Activated CD4-positive, alpha-beta T cell treated with anti-CD3 and anti-CD28 coated beads, Interleukin-10, Interleukin-2, amounts not matched to agents 100 ng/mL and 50 ng/mL, durations not matched to agents 16 hours and 8 hours (primary cell): Measurements from ENCODE around the gene BCL3.
"Not testable (repeated sequence)": the region's sequence is repeated elsewhere in the genome, so short reads cannot be mapped to it uniquely, and the experiment has no call there.

ENCODE experiments used
- DNase-seq: peaks from one replicate; pipeline ENCODE4 v3.0.0-alpha.2; 2020

The BCL3 gene

DNA sequence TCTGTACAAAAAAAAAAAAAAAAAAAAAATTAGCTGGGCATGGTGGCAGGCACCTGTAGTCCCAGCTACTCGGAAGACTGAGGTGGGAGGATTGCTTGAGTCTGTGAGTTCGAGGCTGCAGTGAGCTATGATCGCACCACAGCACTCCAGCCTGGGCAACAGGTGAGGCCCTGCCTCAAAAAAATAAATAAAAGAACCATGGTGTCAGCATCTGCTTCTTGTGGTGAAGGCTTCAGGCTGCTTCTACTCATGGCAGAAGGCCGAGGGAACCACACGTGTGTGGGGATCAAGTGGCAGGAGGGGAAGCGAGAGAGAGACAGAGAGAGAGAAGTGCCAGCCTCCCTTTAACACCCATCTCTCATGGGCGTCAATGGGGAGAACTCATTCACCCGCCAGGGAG, 13.5 kb downstream of the BCL3 start:
- DNase-seq: no peak

DNA sequence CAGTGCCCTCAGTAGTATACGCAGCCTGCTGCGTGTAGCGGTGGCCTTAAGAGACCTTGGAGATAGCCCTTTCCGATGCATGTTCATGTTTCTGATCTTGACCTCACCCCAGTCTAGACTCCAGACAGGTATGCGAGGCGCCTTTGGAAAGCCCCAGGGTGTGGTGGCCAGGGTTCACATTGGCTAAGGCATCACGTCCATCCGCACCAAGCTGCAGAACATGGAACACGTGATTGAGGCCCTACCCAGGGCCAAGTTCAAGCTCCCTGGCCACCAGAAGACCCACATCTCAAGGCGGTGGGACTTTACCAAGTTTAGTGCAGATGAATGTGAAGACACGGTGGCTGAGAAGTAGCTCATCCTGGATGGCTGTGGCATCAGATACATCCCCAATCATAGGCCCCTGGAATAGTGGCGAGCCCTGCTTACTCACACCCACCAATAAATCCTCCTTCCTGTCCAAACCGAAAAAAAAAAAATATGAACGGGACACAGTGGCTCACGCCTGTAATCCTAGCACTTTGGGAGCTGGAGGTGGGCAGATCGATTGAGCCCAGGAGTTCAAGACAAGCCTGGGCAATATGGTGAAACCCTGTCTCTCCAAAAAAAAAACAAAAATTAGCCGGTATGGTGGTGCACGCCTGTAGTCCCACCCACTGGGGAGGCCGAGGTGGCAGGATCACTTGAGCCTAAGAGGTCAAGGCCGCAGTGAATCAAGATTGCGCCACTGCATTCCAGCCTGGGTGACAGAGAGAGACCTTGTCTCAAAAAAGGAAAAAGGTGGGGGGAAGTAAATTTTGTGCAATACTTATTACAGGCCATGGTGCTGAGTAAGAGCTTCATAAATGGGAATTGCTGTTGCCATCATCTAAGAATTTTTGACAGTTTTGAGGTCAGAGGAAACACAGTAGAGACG, 16.8 kb downstream of the BCL3 start:
- no peak for DNase-seq

DNA sequence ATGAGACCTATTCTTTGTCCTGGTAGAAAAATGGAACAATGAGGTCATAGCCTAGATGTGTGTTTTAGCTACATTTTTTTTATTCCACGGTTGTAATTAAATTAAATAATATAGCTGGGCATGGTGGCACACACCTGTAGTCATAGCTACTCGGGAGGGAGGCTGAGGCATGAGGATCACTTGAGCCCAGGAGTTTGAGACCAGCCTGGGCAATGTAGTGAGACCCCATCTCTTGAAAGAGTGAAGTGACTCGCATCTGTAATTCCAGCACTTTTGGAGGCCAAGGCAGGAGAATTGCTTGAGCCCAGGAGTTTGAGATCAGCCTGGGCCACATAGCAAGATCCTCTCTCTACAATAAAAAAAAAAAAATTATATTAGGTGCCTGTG, 17.4 kb downstream of the BCL3 start:
- DNase-seq: no peak

DNA sequence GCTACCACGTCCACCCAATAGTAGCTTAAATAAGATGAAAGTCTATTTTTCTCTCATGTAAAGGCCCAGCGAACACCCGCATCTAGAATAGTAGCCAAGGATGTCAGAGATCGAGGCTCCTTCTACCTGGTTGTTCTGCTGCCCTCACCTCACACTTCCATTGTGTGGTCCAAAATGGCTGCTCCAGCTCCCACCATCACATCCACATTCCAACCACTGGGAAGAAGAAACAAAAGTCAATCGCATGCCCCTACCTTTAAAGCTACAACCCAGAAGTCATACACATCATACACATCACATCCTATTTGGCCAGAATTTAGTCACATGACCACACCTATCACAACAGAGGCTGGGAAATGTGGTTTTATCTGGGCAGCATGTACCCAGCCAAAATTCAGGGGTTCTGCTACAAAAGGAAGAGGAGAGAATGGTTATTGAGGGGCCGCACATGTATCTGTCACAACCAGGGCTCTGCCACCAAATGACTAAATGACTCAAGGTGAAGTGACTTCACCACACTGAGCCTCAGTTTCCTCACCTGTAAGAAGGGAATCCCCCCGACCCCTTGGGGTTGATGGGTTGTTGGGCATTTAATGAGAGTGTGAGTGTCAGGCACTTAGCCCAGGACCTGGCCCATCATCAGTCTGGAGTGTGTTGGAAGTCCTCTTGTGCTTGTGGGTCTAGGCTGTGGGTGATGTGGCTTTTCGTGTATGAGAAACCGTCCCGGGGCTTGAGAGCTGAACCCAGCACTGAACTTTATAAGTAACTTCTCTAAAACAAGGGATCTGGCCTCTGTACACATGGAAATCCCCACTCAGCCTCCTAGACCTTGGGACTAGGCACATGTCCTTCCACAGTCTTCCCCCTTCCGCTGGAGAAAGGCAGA, 19.0 kb downstream of the BCL3 start:
- peak; percentile 23 for DNase-seq

DNA sequence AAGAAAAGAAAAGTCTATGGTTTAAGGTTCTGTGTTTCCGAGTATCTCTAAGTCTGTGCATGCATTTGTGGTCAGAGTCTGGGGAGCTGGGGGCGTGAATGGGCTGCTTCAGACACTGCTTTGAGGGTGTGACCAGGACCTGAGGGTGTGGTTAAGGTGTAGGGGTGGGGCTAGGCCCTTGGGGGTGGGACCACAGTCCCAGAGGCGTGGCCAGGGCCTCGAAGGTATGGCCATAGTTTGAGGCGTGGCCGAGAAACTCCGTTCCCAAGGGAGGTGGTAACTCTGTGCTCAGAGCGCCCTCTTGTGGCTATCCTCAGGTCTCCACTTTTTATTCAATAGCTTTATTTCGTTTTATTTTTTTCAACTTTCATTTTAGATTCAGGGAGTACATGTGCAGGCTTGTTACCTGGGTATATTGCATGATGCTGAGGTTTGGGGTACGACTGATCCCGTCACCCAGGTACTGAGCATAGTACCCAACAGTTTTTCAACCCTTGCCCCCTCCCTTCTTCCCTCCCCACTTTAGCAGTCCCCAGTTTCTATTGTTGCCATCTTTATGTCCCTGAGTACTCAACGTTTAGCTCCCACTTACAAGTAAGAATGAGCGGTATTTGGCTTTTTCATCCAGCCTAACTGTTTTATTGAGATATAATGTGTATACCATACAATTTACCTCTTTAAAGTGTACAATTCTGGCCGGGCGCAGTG, 22.2 kb downstream of the BCL3 start:
- DNase-seq: peak; percentile 98

DNA sequence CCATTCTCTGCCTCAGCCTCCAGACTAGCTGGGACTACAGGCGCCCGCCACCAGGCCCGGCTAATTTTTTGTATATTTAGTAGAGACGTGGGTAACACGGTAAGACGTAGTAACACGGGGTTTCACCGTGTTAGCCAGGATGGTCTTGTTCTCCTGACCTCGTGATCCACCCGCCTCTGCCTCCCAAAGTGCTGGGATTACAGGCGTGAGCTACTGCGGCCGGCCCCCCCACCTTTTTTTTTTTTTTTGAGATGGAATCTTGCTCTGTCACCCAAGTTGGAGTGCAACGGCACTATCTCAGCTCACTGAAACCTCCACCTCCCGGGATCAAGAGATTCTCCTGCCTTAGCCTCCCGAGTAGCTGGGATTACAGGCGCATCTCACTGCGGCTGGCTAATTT, 23.6 kb downstream of the BCL3 start:
- not testable (repeated sequence) for DNase-seq

DNA sequence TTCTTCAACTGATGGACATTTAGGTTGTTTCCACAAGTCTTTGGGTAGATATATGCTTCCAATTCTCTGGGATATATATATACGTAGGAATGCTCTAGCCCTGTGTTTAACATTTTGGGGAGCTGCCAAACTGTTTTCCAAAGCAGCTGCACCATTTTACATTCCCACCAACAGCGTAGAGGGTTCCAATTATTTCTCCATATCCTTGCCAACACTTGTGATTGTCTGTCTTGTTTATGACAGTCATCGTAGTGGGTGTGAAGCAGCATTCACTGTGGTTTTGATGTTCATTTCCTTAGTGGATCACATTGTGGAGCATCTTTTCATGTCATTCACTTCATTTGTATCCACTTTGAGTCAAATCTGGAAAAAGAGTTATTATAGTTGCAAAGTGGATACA, 24.5 kb downstream of the BCL3 start:
- DNase-seq: no peak

DNA sequence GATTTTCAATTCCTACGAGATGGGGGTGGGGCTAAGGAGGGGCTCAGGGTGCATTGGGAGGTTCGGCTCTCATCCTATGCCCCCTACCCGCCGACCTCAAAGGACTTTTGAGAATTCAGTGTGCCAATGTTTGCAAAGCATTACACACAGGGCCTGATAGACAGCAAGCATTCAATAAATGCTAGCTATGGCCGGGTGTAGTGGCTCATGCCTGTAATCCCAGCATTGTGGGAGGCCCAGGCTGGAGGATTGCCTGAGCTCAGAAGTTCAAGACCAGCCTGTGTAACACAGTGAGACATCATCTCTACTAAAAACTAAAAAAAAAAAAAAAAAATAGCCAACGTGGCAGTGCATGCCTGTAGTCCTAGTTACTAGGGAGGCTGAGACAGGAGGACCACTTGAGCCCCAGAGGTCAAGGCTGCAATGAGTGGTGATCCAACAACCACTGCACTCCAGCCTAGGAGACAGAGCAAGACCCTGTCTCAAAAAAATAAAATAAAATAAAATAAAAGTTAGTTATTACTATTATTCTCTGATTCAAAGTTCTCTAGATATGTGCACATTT, 27.2 kb downstream of the BCL3 start:
- no peak for DNase-seq

DNA sequence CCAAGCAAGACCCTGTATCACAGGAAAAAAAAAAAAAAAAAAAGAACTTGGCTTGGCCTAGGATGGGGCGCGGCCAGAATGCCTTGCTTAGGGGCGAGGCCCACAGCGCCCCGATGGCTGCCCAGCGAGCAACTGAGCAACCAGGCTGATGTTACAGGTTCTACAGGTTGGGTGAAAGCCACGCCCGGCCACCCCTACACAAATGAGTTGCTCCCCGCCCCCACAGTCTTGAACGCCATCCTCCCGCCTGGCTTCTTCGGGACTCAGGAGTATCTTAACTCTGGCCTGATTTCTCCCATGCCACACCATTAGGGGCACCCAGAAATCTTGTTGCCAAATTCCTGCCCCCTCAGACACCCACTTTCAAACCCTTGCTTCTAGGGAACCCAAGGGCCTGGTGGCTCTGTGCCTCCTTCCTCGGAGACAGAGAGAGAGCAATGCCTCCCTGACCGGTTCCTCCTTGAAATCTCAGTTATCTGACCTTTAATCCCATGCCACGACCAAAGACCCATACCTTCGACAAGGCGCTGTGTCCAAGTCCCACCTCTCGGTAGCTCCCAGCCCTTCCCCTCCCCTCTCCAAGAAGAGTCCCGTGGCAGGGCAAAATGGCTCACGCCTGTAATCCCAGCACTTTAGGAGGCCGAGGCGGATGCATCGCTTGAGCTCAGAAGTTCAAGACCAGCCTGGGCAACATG, 28.0 kb downstream of the BCL3 start:
- no peak for DNase-seq

DNA sequence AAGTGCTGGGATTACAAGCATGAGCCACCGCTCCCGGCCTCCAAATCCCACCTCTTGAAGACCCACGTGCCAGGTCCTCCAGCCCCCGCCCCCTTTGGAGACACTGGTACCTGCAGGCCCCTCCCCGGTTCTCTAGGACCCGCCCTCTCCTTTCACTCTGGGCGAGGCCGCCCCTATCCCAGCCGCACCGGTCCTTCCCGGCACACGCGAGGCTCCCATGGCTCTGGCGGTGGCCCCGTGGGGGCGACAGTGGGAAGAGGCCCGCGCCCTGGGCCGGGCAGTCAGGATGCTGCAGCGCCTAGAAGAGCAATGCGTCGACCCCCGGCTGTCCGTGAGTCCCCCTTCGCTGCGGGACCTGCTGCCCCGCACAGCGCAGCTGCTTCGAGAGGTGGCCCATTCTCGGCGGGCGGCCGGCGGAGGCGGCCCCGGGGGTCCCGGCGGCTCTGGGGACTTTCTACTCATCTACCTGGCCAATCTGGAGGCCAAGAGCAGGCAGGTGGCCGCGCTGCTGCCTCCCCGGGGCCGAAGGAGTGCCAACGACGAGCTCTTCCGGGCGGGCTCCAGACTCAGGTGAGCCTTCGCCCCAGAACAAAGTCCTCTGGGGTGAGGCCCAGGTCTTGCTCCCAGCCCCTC, 29.3 kb downstream of the BCL3 start, which contains the start of gene CBLC:
TSS of gene CBLC (plus strand) at position 176 of the 633 bp plus-strand sequence. CDS start at position 218, 42 bp downstream.
- no peak for DNase-seq

DNA sequence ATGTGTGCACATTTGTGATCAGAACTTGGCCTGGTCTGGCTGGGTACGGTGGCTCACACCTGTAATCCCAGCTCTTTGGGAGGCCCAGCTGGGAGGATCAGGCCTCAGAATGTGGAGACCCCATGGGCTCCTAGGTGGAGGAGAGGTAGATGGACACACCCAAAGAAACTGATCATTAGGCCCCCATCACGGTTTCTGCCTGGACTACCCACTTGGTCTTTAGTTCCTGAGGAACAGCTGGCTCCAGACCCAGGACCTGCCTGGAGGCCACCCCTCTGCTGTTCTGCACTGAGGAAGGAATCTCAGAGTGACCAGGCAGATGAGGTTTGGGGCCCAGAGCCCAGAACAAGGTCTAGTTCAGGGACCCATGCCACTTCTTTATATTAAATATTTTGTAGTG, 30.6 kb downstream of the BCL3 start:
- DNase-seq: no peak

DNA sequence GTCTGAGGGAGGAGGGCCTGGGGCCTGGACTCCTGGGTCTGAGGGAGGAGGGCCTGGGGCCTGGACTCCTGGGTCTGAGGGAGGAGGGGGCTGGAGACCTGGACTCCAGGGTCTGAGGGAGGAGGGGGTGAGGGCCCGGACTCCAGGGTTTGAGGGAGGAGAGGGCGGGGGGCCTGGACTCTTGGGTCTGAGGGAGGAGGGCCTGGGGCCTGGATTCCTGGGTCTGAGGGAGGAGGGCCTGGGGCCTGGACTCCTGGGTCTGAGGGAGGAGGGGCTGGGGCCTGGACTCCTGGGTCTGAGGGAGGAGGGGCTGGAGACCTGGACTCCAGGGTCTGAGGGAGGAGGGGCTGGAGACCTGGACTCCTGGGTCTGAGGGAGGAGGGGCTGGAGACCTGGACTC, 33.2 kb downstream of the BCL3 start:
- not testable (repeated sequence) for DNase-seq

DNA sequence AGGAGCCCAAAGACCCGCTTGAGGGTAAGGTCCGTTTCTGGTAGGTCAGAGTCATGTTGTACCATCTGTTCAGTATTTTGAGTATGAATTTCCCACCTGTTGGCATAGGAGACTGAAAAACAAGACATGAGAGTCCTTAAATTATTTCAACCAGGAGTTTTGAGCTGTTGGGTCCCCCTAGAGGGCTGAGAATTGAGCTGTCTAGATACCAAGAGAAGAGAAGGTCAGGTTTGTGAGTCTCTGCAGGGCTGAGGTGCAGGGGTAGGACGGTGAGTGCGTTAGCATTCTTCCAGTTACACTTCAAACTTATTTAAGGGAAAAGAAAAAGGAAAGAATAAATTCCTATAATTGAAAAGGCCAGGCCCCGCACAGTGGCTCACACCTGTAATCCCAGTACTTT, 34.2 kb downstream of the BCL3 start:
- DNase-seq: no peak

DNA sequence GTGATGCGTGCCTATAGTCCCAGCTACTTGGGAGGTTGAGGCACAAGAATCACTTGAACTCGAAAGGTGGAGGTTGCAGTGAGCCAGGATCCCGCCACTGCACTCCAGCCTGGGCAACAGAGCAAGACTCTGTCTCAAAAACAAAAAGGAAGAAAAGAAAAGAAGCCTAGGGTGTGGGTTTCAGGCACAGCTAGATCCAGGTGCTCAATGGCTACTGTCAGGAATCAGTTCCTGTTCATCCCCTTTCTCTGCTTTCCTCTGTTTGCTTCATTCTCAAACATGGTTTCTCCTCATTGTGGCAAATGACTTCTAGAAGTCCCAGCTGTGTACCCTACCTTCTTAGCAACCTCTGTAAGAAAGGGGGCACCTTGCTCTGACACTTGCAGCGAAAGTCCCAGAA, 35.0 kb downstream of the BCL3 start:
- no peak for DNase-seq

DNA sequence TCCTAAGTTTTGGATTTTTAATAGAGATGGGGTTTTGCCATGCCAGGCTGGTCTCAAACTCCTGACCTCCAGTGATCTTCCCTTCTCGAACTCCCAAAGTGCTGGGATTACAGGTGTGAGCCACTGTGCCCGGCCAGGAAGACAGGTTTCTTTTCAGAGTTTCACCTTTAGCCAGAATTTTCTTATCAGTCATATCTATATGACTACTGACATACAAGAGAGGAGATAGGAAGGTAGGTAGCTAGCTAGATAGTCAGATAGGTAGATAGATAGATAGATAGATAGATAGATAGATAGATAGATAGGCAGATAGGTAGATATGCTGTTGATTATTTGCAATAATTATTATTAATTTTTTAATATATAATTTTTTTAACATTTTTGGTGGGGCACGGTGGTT, 36.8 kb downstream of the BCL3 start:
- DNase-seq: no peak

DNA sequence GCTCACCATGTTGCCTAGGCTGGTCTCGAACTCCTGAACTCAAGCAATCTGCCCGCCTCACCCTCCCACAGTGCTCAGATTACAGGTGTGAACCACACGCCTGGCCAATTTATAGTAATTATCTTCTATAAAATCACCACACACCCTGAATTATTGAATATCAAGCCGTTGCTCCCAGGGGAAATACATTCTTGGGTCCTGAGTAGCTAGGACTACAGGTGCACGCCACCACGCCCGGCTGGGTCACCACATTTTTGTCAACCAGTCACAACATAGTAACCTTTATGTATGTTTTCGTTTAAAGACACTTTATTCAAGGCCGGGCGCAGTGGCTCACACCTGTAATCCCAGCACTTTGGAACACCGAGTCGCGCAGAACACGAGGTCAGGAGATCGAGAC, 37.5 kb downstream of the BCL3 start:
- DNase-seq: no peak

DNA sequence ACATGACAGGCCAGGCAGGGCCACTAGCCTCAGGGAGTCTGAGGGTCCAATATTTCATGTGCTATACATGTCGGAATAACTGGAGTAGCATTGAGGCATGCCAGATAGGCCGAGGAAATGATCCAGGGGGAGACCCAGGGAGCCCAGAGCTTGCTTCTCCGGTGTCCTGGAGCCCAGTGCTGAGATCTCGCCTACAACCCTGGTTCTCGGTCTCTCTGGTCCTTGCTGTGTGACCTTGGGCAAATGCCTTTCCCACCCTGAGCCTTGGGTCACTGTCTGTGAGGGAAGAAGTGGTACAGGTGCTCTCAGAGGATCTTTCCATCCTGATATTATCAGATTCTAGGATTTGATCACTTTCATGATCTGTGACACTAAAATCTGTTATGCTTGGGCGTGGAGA, 40.5 kb downstream of the BCL3 start:
- no peak for DNase-seq

DNA sequence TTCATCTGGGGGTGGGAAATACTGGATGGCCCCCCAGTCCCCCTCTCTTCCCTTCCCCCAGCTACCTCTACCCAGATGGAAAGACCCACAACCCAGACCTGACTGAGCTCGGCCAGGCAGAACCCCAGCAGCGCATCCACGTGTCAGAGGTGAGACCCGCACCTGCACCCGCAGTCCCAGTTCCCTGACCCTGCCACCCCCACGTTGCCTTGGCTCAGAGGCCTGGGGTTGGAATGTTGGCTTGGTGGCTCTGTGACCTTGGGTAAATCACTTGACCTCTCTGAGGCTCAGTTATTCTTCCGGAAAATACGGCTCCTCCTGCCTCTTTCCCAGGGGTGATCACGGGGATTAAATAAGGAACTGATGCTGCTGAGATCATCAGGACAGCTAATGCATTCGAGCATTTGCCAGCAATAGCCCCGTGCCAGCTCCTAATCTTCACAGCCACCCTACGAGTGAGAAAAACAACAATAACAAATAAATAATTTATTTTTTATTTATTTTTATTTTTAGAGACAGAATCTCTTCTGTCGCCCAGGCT, 41.5 kb downstream of the BCL3 start:
- DNase-seq: no peak

DNA sequence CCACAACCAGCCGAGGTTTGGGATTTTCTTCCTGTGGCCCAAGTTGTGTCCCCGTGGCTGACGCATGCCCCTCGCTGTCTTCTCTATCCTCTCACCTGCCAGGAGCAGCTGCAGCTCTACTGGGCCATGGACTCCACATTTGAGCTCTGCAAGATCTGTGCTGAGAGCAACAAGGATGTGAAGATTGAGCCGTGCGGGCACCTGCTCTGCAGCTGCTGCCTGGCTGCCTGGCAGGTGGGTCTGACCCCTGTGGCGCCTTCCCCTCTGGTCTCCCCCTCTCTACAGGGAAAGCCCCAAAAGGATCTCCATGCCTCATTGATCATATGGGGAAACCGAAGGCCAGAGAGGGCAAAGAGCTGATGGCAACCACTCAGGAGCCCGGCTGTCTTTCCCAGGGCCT, 43.8 kb downstream of the BCL3 start:
- no peak for DNase-seq

DNA sequence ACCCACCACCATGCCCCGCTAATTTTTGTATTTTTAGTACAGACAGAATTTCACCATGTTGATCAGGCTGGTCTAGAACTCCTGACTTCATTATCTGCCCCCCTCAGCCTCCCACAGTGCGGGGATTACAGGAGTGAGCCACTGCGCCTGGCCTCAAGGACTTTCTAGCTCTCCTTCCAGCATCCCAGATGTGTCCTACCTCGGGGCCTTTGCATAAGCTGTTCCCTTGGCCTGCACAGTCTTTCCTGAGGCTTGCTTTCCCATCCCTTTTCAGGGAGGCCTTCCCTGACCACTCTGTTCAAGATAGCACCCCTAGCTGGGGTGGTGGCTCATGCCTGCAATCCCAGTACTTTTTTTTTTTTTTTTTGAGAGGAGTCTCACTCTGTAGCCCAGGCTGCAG, 46.1 kb downstream of the BCL3 start:
- no peak for DNase-seq

DNA sequence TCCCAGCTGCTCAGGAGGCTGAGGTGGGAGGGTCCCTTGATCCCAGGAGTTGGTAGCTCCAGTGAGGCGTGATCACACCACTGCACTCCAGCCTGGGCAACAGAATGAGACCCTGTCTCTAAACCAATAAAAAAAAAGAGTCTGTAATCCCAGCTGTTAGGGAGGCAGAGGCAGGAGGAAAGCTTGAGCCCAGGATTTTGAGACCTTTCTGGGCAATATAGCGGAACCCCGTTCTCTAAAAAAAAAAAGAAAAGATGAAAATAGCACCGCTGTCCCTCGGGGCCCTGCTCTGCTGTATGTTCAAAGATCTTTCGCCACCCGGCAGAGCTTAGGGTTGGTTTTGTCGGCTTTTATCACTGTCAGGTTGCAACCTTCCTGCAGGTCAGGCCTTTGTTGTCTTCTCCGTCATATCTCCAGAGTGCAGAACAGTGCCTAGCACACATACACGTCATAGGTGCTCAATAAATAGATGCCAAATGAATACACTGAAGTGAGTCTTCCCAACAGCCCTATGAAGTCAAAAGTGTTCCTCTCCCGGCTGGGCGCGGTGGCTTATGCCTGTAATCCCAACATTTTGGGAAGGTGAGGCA, 47.0 kb downstream of the BCL3 start:
- no peak for DNase-seq
